BLaER1 treated with 17β-estradiol and CSF1 and Interleukin-3, amounts not matched to agents 10 nM and 100 nM (cell line): ENCODE results near the gene ISLR2.
A peak's percentile ranks its signal among the peaks of the same experiment; 100 is the strongest.
"Not testable (repeated sequence)": the region's sequence is repeated elsewhere in the genome, so short reads cannot be mapped to it uniquely, and the experiment has no call there.

Source experiments
- H3K27ac ChIP-seq, 11 experiments: shearing (Covaris generic); formaldehyde crosslinking; 2 replicates each; pipeline ENCODE4 v1.8.1; 2022
- H3K27me3 ChIP-seq, 11 experiments: shearing (Covaris generic); formaldehyde crosslinking; 2 replicates each; pipeline ENCODE4 v1.8.1; 2022
- H3K36me3 ChIP-seq, 11 experiments: shearing (Covaris generic); formaldehyde crosslinking; 2 replicates each; pipeline ENCODE4 v1.8.1; 2022
- H3K4me1 ChIP-seq, 10 experiments: shearing (Covaris generic); formaldehyde crosslinking; 2 replicates each; pipeline ENCODE4 v1.8.1; 2022
- H3K4me2 ChIP-seq, 11 experiments: shearing (Covaris generic); formaldehyde crosslinking; 2 replicates each; pipeline ENCODE4 v1.8.1; 2022
- H3K4me3 ChIP-seq, 10 experiments: shearing (Covaris generic); formaldehyde crosslinking; 2 replicates each; pipeline ENCODE4 v1.8.1; 2022
- H3K9ac ChIP-seq, 11 experiments: shearing (Covaris generic); formaldehyde crosslinking; 2 replicates each; pipeline ENCODE4 v1.8.1; 2022
- H3K9me3 ChIP-seq, 11 experiments: shearing (Covaris generic); formaldehyde crosslinking; replicated peaks in 1 of 11; 2 replicates each; pipeline ENCODE4 v1.8.1; 2022
- H4K20me1 ChIP-seq, 11 experiments: shearing (Covaris generic); formaldehyde crosslinking; 2 replicates each; pipeline ENCODE4 v1.8.1; 2022
- Cebpa-rat ChIP-seq, 11 experiments: shearing (Covaris generic); IDR thresholded peaks; 2 replicates each; pipeline ENCODE4 v1.8.1; 2022

ISLR2 gene

DNA sequence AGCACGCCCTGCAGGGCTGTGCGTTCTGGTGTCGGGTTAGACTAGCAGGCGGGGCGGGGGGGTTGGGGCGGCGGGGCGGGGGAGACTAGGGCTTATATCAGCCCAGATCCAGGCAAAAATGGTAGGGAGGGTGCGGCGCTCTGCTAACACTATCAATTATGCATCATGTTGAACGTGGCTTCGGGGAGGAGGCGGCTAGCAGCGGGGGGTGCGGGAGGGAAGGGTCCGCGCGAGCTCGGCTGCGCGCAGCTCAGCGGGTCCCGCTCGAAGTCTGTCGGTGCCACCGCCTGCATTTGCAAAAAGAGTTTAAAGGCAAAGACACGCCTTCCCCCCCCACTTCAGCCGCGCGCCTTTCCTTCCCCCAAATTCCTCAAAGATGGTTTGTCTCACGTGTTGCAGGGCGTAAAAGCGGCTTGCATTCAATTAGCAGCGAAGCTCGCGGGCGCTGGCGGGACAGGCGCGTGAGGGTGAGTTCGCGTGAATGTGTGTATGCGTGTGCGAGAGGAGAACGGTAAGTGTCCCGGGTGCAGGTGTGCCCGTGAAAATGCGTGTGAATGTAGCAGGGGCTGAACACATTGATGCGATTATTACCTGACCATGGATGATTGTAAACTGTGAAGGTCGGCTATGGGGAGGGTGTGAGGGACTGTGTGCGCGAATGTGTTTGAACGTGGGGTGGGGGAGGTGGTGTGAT is at the start of gene ISLR2:
TSS of gene ISLR2 (plus strand) at position 432 of the 694 bp plus-strand sequence. CDS start 2,169 bp downstream, outside the sequence.
- peak within 1 kb of the TSS in 9 of 11 experiments; percentile 13 to 89 (median 59); a peak in 12 of 22 replicates for H3K4me2 ChIP-seq

GRCh38 chr15:74082450-74082849 is 47.9 kb upstream of the ISLR2 start, which contains the start of gene GOLGA6A:
Gene GOLGA6A, minus strand, starts transcription at chr15:74082550. Its CDS starts 41 bp downstream, at chr15:74082509.
- not testable (repeated sequence) for H4K20me1 ChIP-seq, H3K27ac ChIP-seq, H3K9me3 ChIP-seq, H3K4me3 ChIP-seq, H3K27me3 ChIP-seq, H3K4me2 ChIP-seq, H3K36me3 ChIP-seq, H3K4me1 ChIP-seq, H3K9ac ChIP-seq

More for the DNA sequence above, at the start of gene ISLR2:
- Histone ChIP-seq H3K4me3 (0 out of 20 replicates have a peak within 1 kb of the TSS, but pooled peaks of 1 of the 10 experiments have one; percentile 7), H3K4me1 (peaks cover 14 to 31% (median 23%) of the 10 kb centered on the region in 10 experiments), H3K9me3 (peaks cover 21 to 34% (median 26%) of the 10 kb centered on the region in 11 experiments; a peak in 21 of 22 replicates), H4K20me1 (peaks cover 0 to 62% (median 27%) of the 10 kb centered on the region in 11 experiments; a peak in 16 of 22 replicates), H3K9ac (no peak within 1 kb of the TSS), H3K36me3 (no peaks in the 10 kb centered on the region), H3K27me3 (peaks cover 86 to 95% (median 89%) of the 10 kb centered on the region in 11 experiments), H3K27ac (no peak within 1 kb of the TSS)
- TF ChIP-seq Cebpa-rat (IDR thresholded peaks at IDR 0.05), result no peak

- H3K4me2 ChIP-seq, H3K9me3 ChIP-seq, H3K9ac ChIP-seq, H3K4me3 ChIP-seq, H3K27ac ChIP-seq, H3K36me3 ChIP-seq, H3K27me3 ChIP-seq, H4K20me1 ChIP-seq, H3K4me1 ChIP-seq: not testable (repeated sequence)
These were observed 35.8 kb upstream of the ISLR2 start for GRCh38 chr15:74094567-74094966.

DNA sequence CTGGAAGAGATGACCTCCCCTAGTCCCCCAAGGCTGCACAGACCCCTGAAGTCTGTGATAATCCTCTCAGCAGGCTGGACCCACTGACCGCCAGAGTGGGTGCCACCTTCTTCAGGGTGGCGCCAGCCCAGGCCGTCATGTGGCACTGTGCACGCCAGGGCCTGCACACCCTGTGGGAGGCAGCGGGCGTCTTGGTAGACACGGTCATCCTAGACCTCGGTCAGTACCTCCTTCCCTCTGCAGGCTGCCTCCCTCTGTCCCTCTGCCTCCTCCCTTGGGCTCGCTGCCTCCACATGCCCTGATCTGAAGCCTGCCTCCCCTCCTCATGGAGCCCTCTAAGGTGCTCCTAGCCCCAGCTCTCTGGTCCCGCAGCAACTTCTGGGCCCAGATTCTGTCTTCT is 34.8 kb upstream of the ISLR2 start:
- not testable (repeated sequence) for H3K27ac ChIP-seq, H3K9ac ChIP-seq, H3K4me1 ChIP-seq, H3K4me3 ChIP-seq, H3K27me3 ChIP-seq, H3K4me2 ChIP-seq, H3K9me3 ChIP-seq, H3K36me3 ChIP-seq, H4K20me1 ChIP-seq

DNA sequence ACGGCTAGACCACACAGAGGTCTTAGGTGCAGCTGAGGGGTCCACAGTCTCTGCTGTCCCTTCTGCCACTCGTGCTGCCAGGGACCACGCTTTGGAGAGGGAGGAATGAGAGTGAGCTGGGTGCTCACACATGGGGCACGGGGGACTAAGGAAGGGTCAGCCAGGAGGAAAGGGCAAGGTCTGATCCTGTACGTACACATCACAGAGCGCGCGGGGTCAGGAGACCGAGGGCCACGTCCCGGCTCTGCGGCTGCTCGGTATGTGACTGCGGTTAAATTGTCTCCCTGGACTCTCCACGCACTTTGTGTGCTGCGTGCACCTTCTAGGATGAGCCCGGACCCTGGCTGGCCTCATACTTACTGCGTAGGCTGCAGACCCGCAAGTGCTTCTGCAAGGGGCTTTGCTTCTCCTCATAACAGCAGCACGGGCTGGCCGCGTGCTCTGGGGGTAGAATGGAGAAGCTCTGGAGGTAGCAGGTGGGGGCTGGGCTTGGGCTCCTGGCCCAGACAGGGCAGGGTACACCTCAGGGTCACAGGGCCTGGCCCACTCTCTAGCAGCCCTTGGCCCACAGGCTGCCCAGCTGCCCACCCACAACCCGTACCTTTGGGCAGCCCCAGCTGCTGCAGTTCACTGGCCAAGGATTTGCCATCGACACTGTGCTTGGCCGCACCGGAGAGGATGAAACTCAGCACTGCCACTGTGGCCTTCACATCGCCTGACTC is 33.5 kb upstream of the ISLR2 start:
- H4K20me1 ChIP-seq, H3K9ac ChIP-seq: not testable (repeated sequence)

DNA sequence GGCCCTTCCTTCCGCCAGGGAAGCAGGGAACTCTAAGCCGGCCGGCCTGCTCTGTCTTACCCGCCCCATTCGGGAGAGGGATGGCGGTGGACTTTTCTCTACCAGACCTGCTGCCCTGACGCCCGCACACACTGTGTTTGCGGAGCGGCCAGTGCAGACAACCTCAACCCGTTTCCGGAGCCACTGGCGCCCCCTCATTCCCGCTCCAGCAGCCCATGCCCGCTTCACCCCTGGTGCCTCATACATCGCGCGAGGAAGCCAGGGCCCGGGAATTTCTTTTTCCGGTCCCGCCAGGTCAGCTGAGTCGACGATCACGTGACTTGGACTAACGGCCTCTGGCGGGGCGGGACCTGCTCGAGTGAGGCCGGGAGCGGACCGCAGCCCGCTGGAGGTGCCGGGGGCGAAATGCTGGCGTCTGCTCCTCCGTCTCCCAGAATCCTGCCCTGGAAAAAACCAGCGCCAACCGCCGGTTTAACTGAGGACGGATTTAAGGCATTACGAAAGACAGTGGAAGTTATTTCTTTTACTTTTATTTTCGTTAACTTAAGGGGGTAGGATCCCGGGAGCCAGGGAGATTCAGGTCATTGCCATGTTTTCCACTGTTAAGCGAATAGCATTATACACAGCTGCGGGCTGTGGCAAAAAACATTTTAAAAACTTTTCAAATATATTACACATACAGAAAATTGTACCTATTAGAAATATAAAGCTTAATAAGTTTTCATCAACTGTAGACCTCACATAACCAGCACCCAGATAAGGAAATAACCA is 30.2 kb upstream of the ISLR2 start:
- not testable (repeated sequence) for H4K20me1 ChIP-seq, H3K27me3 ChIP-seq, H3K4me1 ChIP-seq, H3K36me3 ChIP-seq, H3K9me3 ChIP-seq
- Histone ChIP-seq H3K4me3 (peak overlapping the region; percentile 32 to 59 (median 48); a peak in 14 of 20 replicates), H3K9ac (peak overlapping the region in 9 of 11 experiments; percentile 31 to 60 (median 57); a peak in 10 of 22 replicates), H3K4me2 (peak overlapping the region in 9 of 11 experiments; percentile 33 to 60 (median 50); a peak in 10 of 22 replicates), H3K27ac (peak overlapping the region in 9 of 11 experiments; percentile 40 to 69 (median 60); a peak in 16 of 22 replicates)

More for the DNA sequence above, 33.5 kb upstream of the ISLR2 start:
- H3K4me1 ChIP-seq, H3K9me3 ChIP-seq, H3K4me3 ChIP-seq, H3K4me2 ChIP-seq, H3K27me3 ChIP-seq, H3K36me3 ChIP-seq, H3K27ac ChIP-seq: not testable (repeated sequence)

GRCh38 chr15:74108111-74108510 is 22.3 kb upstream of the ISLR2 start:
- no peak overlapping the region for H3K4me3 ChIP-seq
- peaks cover 0 to 5% (median 0%) of the 10 kb centered on the region in 10 experiments; a peak in 1 of 20 replicates for H3K4me1 ChIP-seq
- no peaks in the 10 kb centered on the region for H3K9me3 ChIP-seq
- H3K27ac ChIP-seq, result no peak overlapping the region
- no peaks in the 10 kb centered on the region for H3K27me3 ChIP-seq
- no peaks in the 10 kb centered on the region; a peak in 1 of 22 replicates for H4K20me1 ChIP-seq
- H3K9ac ChIP-seq, result no peak overlapping the region
- no peaks in the 10 kb centered on the region for H3K36me3 ChIP-seq
- no peak for TF ChIP-seq Cebpa-rat (IDR thresholded peaks at IDR 0.05)
- no peak overlapping the region for H3K4me2 ChIP-seq

- H3K4me2 ChIP-seq, H3K4me1 ChIP-seq, H3K4me3 ChIP-seq, H3K27ac ChIP-seq, H3K9me3 ChIP-seq, H3K27me3 ChIP-seq, H3K36me3 ChIP-seq, H3K9ac ChIP-seq, H4K20me1 ChIP-seq: not testable (repeated sequence)
These were observed 21.8 kb upstream of the ISLR2 start for GRCh38 chr15:74108611-74109010.

- peaks cover 0 to 5% (median 0%) of the 10 kb centered on the region in 10 experiments; a peak in 1 of 20 replicates for H3K4me1 ChIP-seq
These were observed 20.7 kb upstream of the ISLR2 start for GRCh38 chr15:74109713-74110112.

More at GRCh38 chr15:74109713-74110112, 20.7 kb upstream of the ISLR2 start:
- Histone ChIP-seq H3K4me3 (no peak overlapping the region), H3K9me3 (no peaks in the 10 kb centered on the region), H3K36me3 (no peaks in the 10 kb centered on the region), H4K20me1 (no peaks in the 10 kb centered on the region; a peak in 1 of 22 replicates), H3K27me3 (no peaks in the 10 kb centered on the region), H3K27ac (no peak overlapping the region), H3K4me2 (no peak overlapping the region; a peak in 1 of 22 replicates), H3K9ac (no peak overlapping the region)
- no peak for TF ChIP-seq Cebpa-rat (IDR thresholded peaks at IDR 0.05)
